Right renal pelvis (tissue), 4 donors: ENCODE results near the gene JUND. TPM values are rescaled to one million over a fixed set of nuclear protein-coding genes. Genes with fewer than 3 reads are reported as not detected.
"Not testable (repeated sequence)": the region's sequence is repeated elsewhere in the genome, so short reads cannot be mapped to it uniquely, and the experiment has no call there.

Source experiments
- DNase-seq, 4 donors: peaks; one replicate each; pipeline ENCODE4 v3.0.0-alpha.2; 2013; ENCODE audit warnings: low read depth in 4 of 4, low spot score in 3 of 4, missing footprints in 1 of 4
- polyA plus RNA-seq, 4 donors: library from polyadenylated mRNA; unstranded; fragments of 120-200 nt; gene quantifications; one replicate each; pipeline ENCODE4 v1.2.1, GENCODE V29; 2013; ENCODE audit not compliant: insufficient read length in 4 of 4

The JUND gene
- polyA plus RNA-seq: 100 to 1,000 TPM in 1 of 4 donors, 10 to 100 TPM in 3; 62.4 to 106 (median 80.8) TPM

GRCh38 chr19:18281082-18282020 is at the start of gene JUND:
Gene JUND, minus strand, starts transcription at chr19:18281622. Its CDS starts 138 bp downstream, at chr19:18281484.
- peak; percentile 94 to 97 (median 94) for DNase-seq

GRCh38 chr19:18330868-18331267 is 49.4 kb upstream of the JUND start:
- no peak for DNase-seq

- DNase-seq: no peak
Observed at GRCh38 chr19:18329035-18329376, 47.6 kb upstream of the JUND start.

GRCh38 chr19:18328340-18329034 is 47.1 kb upstream of the JUND start:
- DNase-seq: peak; percentile 83 to 97 (median 92)

GRCh38 chr19:18326772-18327171 is 45.4 kb upstream of the JUND start:
- DNase-seq: no peak

- not testable (repeated sequence) for DNase-seq
Observed at GRCh38 chr19:18324373-18324731, 42.9 kb upstream of the JUND start.

- DNase-seq: peak; percentile 92 to 96 (median 96)
Observed at GRCh38 chr19:18322759-18323460, 41.5 kb upstream of the JUND start, which contains the start of gene LSM4. Gene LSM4, minus strand, starts transcription at chr19:18323076. Its CDS starts 56 bp downstream, at chr19:18323020.

GRCh38 chr19:18322318-18322758 is 40.9 kb upstream of the JUND start:
- DNase-seq: no peak

- DNase-seq: no peak
Observed at GRCh38 chr19:18321734-18322102, 40.3 kb upstream of the JUND start.

GRCh38 chr19:18320865-18321733 is 39.7 kb upstream of the JUND start:
- DNase-seq: no peak

GRCh38 chr19:18319591-18320135 is 38.2 kb upstream of the JUND start:
- DNase-seq: no peak

- DNase-seq: no peak
Observed at GRCh38 chr19:18317961-18318800, 36.8 kb upstream of the JUND start.

- DNase-seq: no peak
Observed at GRCh38 chr19:18313398-18313797, 32.0 kb upstream of the JUND start.

GRCh38 chr19:18312092-18312534 is 30.7 kb upstream of the JUND start:
- DNase-seq: no peak

- DNase-seq: no peak
Observed at GRCh38 chr19:18311502-18312091, 30.2 kb upstream of the JUND start.

GRCh38 chr19:18310966-18311365 is 29.5 kb upstream of the JUND start:
- no peak for DNase-seq

- no peak for DNase-seq
Observed at GRCh38 chr19:18310118-18310909, 28.9 kb upstream of the JUND start.
